Astrocyte (in vitro differentiated cells and primary cell): ENCODE measurements around the gene TMEM156.

Source experiments
- CTCF ChIP-seq: IDR thresholded peaks from 2 replicates; pipeline ENCODE4 v1.5.1; 2011; ENCODE audit warnings: low read depth, mild to moderate bottlenecking, inconsistent platforms, low read length, moderate library complexity; ENCODE audit not compliant: insufficient read depth
- EZH2 ChIP-seq: IDR thresholded peaks from 2 replicates; pipeline ENCODE4 v1.6.1; 2012; ENCODE audit warnings: mild to moderate bottlenecking, low read length, inconsistent platforms; ENCODE audit not compliant: insufficient read depth

GRCh38 chr4:38924353-38924752 lies 107.9 kb downstream of the TMEM156 start:
- TF ChIP-seq CTCF, result no peak
- TF ChIP-seq EZH2, result no peak
